LNCaP clone FGC (cell line): ENCODE results near the gene EFNA5.
"Not testable (repeated sequence)": the region's sequence is repeated elsewhere in the genome, so short reads cannot be mapped to it uniquely, and the experiment has no call there.

Experiments
- DNase-seq: peaks from one replicate; pipeline ENCODE4 v3.0.0-alpha.2; 2011; ENCODE audit warnings: low read depth
- H3K4me3 ChIP-seq: 2 replicates; pipeline ENCODE4 v1.5.1; 2011; ENCODE audit warnings: mild to moderate bottlenecking, low read depth, low read length, control low read depth
- CTCF ChIP-seq: IDR thresholded peaks from 2 replicates; pipeline ENCODE4 v1.5.1; 2012; ENCODE audit warnings: mild to moderate bottlenecking; ENCODE audit not compliant: control insufficient read depth, insufficient read depth; ENCODE audit errors: extremely low read depth

EFNA5 gene

GRCh38 chr5:107361945-107362344 is 308.8 kb downstream of the EFNA5 start:
- no peak overlapping the region for H3K4me3 ChIP-seq
- no peak for TF ChIP-seq CTCF
- no peak for DNase-seq

GRCh38 chr5:107359916-107360234 is 310.9 kb downstream of the EFNA5 start:
- no peak for DNase-seq
- no peak overlapping the region for H3K4me3 ChIP-seq
- TF ChIP-seq CTCF: peak; percentile 19; the same call in 1 of the 2 replicates

- DNase-seq: no peak
- no peak overlapping the region for H3K4me3 ChIP-seq
- no peak for TF ChIP-seq CTCF
Measured at GRCh38 chr5:107359033-107359915, 311.5 kb downstream of the EFNA5 start.

- no peak overlapping the region for H3K4me3 ChIP-seq
- no peak for TF ChIP-seq CTCF
- no peak for DNase-seq
Measured at GRCh38 chr5:107356891-107357290, 313.8 kb downstream of the EFNA5 start.

GRCh38 chr5:107352576-107352975 is 318.2 kb downstream of the EFNA5 start:
- no peak for DNase-seq
- TF ChIP-seq CTCF: no peak

GRCh38 chr5:107346580-107346979 is 324.2 kb downstream of the EFNA5 start:
- not testable (repeated sequence) for H3K4me3 ChIP-seq, DNase-seq

More at GRCh38 chr5:107352576-107352975, 318.2 kb downstream of the EFNA5 start:
- H3K4me3 ChIP-seq: no peak overlapping the region

- no peak for TF ChIP-seq CTCF
- no peak for DNase-seq
Measured at GRCh38 chr5:107342371-107342770, 328.4 kb downstream of the EFNA5 start.

More at GRCh38 chr5:107342371-107342770, 328.4 kb downstream of the EFNA5 start:
- no peak overlapping the region for H3K4me3 ChIP-seq
